HFF-Myc (cell line): ENCODE data around the gene RP2.

Experiments used
- DNase-seq: peaks from one replicate; pipeline ENCODE4 v3.0.0-alpha.2; 2011; ENCODE audit warnings: low read depth; ENCODE audit errors: extremely low read depth
- H3K4me3 ChIP-seq: replicated peaks from 2 replicates; pipeline ENCODE4 v1.5.1; 2011; ENCODE audit warnings: low read depth, mild to moderate bottlenecking, control low read depth, low read length
- TF ChIP-seq, protein P1 (sequence below): IDR thresholded peaks from 2 replicates; pipeline ENCODE4 v1.5.1; 2012; ENCODE audit warnings: mild to moderate bottlenecking, low read depth, low read length, control low read depth; ENCODE audit errors: missing control alignments

The RP2 gene

DNA sequence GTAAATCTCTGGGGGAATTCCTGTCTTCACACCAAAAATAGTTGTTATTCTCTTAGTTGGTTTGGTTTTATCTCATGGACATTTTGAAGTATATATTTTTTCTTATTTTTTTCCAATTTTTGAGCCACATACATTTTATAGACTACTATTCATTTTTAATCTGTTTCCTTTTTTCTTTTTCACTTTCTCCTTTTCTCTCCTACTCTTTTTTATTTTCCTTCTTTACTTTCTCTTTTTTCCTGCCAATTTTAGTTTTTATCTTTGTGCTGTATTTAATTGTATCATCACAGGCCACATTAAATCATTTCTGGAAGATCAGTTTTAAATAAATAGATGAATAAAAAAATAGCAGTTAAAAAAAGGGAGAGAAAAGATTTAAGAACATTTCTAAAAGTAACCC is 61.4 kb downstream of the RP2 start:
- DNase-seq = no peak
- TF ChIP-seq, protein P1, sequence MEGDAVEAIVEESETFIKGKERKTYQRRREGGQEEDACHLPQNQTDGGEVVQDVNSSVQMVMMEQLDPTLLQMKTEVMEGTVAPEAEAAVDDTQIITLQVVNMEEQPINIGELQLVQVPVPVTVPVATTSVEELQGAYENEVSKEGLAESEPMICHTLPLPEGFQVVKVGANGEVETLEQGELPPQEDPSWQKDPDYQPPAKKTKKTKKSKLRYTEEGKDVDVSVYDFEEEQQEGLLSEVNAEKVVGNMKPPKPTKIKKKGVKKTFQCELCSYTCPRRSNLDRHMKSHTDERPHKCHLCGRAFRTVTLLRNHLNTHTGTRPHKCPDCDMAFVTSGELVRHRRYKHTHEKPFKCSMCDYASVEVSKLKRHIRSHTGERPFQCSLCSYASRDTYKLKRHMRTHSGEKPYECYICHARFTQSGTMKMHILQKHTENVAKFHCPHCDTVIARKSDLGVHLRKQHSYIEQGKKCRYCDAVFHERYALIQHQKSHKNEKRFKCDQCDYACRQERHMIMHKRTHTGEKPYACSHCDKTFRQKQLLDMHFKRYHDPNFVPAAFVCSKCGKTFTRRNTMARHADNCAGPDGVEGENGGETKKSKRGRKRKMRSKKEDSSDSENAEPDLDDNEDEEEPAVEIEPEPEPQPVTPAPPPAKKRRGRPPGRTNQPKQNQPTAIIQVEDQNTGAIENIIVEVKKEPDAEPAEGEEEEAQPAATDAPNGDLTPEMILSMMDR = no peak
- H3K4me3 ChIP-seq = no peak overlapping the region

DNA sequence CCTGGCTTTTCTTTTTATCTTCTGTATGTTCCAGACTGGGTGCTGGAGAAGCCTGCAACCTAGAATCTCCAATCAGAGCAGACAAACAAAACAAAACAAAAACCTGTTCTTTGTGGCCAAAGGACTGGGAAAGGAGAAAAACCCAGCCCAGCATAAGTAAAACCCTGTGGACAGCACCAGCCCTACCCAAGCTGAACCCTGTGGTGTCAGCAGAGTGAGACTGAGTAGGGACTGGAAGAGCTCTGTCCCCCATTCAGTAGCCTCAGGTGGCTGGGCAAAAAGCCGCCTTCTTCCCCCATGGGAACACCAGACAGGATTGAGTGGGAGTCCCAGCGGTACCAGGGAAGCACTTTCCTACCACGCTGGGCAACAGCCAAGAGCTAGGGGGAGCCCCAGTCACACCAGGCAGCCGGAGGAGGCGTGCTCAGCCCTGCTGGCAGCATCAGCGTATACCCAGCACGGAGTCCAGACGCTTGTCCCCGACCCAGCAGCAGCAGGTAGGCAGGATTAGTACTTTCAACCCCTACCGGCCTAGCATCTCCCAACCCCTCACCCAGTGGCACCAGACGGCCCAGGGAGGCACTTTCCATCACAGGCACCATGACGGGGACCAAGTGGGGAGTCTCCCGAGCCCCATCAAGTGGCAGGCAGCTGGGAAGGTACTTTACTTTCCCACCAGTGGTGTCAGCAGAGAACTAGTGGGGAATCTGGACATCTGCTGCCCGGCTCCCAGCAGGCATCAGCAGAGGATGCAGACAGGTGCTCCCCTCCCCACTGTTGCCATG is 66.8 kb downstream of the RP2 start:
- DNase-seq = peak; percentile 24
- TF ChIP-seq, protein P1 = peak; percentile 64
- peak overlapping the region; percentile 37 for H3K4me3 ChIP-seq

DNA sequence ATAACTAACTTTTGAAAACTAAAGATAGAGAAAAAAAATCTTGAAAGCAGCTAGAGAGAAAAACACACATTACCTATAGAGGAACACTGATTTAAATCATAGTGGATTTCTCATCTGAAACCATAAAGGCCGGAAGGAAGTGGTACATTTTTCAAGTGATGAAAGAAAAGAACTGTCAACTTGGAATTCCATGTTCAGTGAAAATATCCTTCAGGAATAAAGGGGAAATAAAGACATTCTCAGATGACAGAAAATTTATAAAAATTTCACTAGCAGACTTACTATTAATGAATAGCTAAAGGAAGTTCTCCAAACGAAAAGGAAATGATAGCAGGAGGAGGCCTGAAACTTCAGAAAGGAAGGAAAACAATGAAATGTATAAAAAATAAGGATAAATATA is 67.8 kb downstream of the RP2 start:
- TF ChIP-seq, protein P1 = no peak
- no peak for DNase-seq
- H3K4me3 ChIP-seq = no peak overlapping the region

DNA sequence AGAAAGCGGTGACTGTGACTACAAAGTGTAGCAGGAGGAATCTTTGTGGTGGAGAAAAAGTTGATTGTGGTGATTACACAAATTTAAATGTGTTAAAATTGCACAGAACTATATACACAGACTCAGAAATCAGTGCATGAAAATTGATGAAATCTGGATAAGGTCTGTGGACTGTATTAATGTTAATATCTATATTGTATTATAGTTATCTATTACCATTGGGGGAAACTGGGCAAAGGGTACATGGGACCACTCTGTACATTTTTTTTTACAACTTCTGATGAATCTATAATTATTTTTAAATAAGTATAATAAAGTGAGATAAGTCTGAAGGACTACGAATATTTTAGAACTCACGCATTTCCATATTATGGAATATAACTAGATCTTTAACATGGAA is 73.6 kb downstream of the RP2 start:
- no peak overlapping the region for H3K4me3 ChIP-seq
- DNase-seq = no peak
- TF ChIP-seq, protein P1 = no peak

DNA sequence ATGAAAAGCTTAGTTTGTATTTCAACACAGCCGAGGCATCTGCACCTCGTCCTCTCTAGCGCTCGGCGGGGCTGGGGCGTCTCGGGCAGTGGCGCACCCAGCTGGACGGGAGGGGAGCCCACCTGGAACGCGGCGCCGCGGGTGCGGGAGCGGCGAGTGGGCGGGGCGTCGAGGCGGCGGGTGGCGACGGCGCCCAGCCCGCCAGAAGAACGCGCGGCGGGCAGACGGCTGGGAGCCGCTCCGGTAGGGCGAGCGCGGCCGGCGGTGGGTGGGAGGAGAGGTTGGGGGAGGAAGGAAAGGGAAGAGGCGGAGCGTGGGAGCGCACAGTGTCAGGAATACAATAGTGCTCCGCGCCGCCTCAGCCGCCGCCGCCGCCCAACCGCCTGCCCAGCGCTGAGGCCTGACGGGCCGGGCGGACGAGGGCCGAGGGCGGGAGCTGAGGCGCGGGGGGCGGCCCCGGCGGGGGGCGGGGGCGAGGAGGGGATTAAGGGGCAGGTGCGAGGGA is 75.3 kb downstream of the RP2 start, which contains the start of gene JADE3:
JADE3 (plus strand) TSS at position 324 of the 505 bp plus-strand sequence. CDS start 72,474 bp downstream, outside the sequence.
- TF ChIP-seq, protein P1 = no peak
- peak within 1 kb of the TSS; percentile 60 for H3K4me3 ChIP-seq
- DNase-seq = no peak

DNA sequence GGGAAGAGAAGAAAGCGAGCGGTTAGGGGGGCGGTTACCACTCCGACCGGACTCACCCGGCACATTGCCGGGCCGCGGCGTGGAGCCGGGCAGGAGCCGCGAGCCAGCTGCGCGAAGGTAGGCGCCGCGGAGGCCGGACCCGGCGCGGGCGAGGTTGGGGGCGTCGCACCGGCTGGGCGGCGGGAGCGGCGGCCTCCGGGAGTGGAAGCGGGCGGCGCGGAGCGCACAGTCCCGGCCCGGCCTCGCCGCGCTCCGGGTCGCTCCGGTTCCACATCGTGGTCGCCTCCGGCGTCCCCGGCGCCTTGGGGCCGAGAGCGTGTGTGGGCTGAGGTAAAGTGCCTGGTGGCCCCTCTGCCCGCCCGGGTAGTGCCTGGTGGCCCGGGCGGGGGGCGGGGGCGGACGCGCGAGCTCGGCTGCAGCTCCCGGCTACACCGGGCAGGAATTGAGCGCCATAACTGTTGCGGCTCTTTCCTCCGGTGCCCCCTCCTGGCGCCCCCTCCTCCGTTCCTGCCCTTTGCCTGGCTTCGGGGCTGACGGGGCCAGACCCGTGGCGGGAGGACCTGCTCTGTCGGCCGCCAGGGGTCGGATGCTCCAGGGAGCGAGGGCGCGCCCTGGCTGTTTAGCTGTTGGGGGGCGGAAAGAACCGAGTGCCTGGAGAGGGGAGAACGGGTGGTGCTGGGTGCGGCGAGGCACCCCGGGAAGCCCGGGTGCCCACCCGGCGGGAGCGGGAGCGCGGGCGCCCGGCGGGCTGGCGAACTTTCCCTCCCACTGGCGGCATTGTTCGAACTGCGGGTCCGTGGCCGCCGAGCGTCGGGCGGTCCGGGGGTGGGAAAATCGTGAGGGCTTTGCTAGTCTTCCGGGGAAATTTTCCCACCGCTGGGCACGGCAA is 76.0 kb downstream of the RP2 start:
- no peak for DNase-seq
- TF ChIP-seq, protein P1 = peak; percentile 39
- H3K4me3 ChIP-seq = peak overlapping the region; percentile 60
